Measurements from ENCODE around the gene CCL11. TPM values are rescaled to one million over a fixed set of nuclear protein-coding genes. Genes with fewer than 3 reads are reported as not detected.

CCL11 gene
- polyA plus RNA-seq, 1 of the 3 experiments (the other 2 are of a cell fraction): not detected

- TF ChIP-seq SMC3 (IDR thresholded peaks at IDR 0.05; ENCODE audit: low read depth, low read length) (no peak), JUND (IDR thresholded peaks at IDR 0.05) (peak; percentile 59), USF2 (IDR thresholded peaks at IDR 0.05; ENCODE audit: borderline replicate concordance, low read depth, low read length) (no peak), RCOR1 (IDR thresholded peaks at IDR 0.05; ENCODE audit: low read length) (no peak), CHD2 (IDR thresholded peaks at IDR 0.05; ENCODE audit: low read length, partially characterized antibody) (no peak), RAD21 (IDR thresholded peaks at IDR 0.05; ENCODE audit: low read length) (no peak), TCF12 (IDR thresholded peaks at IDR 0.05) (peak; percentile 78), PBX3 (IDR thresholded peaks at IDR 0.05) (peak; percentile 83), TEAD4 (IDR thresholded peaks at IDR 0.05; ENCODE audit: borderline replicate concordance, insufficient read depth) (peak; percentile 62)
Observed at GRCh38 chr17:34252444-34253138, 33.0 kb upstream of the CCL11 start (continued).

- Histone ChIP-seq H3K79me2 (ENCODE audit: insufficient read depth) (peaks cover 8% of the 10 kb centered on the region; the same call in 1 of the 2 replicates), H3K36me3 (replicated peaks in 1 of 2; ENCODE audit: control insufficient read depth in 1 of 2, insufficient read depth in 2 of 2, low read length in 1 of 2) (peaks cover 0 to 6% of the 10 kb centered on the region in 2 experiments), H3K4me3 (ENCODE audit: low read depth in 2 of 2, low read length in 1 of 2) (no peak overlapping the region), H3K27ac (ENCODE audit: low read depth in 2 of 2, low read length in 1 of 2) (peak overlapping the region; percentile 68 to 98), H3F3A (replicated peaks; ENCODE audit: insufficient read depth) (peaks cover 60% of the 10 kb centered on the region), H3K4me1 (ENCODE audit: control insufficient read depth in 1 of 2, insufficient read depth in 2 of 2, low read depth in 1 of 2, low read length in 1 of 2) (peaks cover 38 to 53% of the 10 kb centered on the region in 2 experiments), H3K9me3 (no peaks in the 10 kb centered on the region), H4K20me1 (ENCODE audit: insufficient read depth) (no peaks in the 10 kb centered on the region), H2AFZ (ENCODE audit: low read depth) (no peak overlapping the region), H3K27me3 (ENCODE audit: insufficient read depth) (no peaks in the 10 kb centered on the region), H3K9me2 (no peaks in the 10 kb centered on the region), H3K4me2 (peak overlapping the region; percentile 89), H3K9ac (peak overlapping the region; percentile 81)
- CTCF ChIA-PET: interaction anchor here (1.6 to 2.4 kb wide), 2 partner anchors 53 to 108 kb away, joined by 4 to 8 read pairs; no protein-coding TSS in a partner anchor
- TF ChIP-seq MEF2A (IDR thresholded peaks at IDR 0.05; ENCODE audit: borderline replicate concordance, low read depth) (0 out of 2 replicates have a peak, but pooled peaks have one; percentile 5), SIN3A (IDR thresholded peaks at IDR 0.05; ENCODE audit: borderline replicate concordance, low read depth, low read length) (no peak), MAX (IDR thresholded peaks at IDR 0.05; ENCODE audit: low read depth) (no peak)
- DNase-seq: no peak
- WGBS (ENCODE audit: low lambda C conversion rate): 16% methylated on average over 3 of the region's 3 CpGs
- POLR2A ChIA-PET: no interaction called here
Observed at GRCh38 chr17:34253139-34253525, 32.4 kb upstream of the CCL11 start.

GRCh38 chr17:34254146-34254545, 31.4 kb upstream of the CCL11 start:
- Histone ChIP-seq H3F3A (replicated peaks; ENCODE audit: insufficient read depth) (peaks cover 55% of the 10 kb centered on the region), H3K4me1 (ENCODE audit: control insufficient read depth in 1 of 2, insufficient read depth in 2 of 2, low read depth in 1 of 2, low read length in 1 of 2) (peaks cover 38 to 46% of the 10 kb centered on the region in 2 experiments), H3K36me3 (replicated peaks in 1 of 2; ENCODE audit: control insufficient read depth in 1 of 2, insufficient read depth in 2 of 2, low read length in 1 of 2) (peaks cover 0 to 6% of the 10 kb centered on the region in 2 experiments), H3K27me3 (ENCODE audit: insufficient read depth) (no peaks in the 10 kb centered on the region), H3K9me2 (no peaks in the 10 kb centered on the region), H3K9me3 (no peaks in the 10 kb centered on the region), H3K9ac (peak overlapping the region; percentile 81), H3K4me3 (ENCODE audit: low read depth in 2 of 2, low read length in 1 of 2) (peak overlapping the region in 1 of 2 experiments; percentile 67; a peak in 3 of 4 replicates), H3K4me2 (peak overlapping the region; percentile 89), H3K27ac (ENCODE audit: low read depth in 2 of 2, low read length in 1 of 2) (peak overlapping the region; percentile 68 to 98), H2AFZ (ENCODE audit: low read depth) (no peak overlapping the region), H3K79me2 (ENCODE audit: insufficient read depth) (peaks cover 8% of the 10 kb centered on the region; the same call in 1 of the 2 replicates), H4K20me1 (ENCODE audit: insufficient read depth) (no peaks in the 10 kb centered on the region)
- DNase-seq: no peak
- no peak for TF ChIP-seq POLR2AphosphoS5 (IDR thresholded peaks at IDR 0.05; ENCODE audit: low read depth, low read length)
- TF ChIP-seq MXI1 (IDR thresholded peaks at IDR 0.05; ENCODE audit: low read depth, low read length): no peak
- peak; percentile 43; the same call in 1 of the 2 replicates for TF ChIP-seq TCF12 (IDR thresholded peaks at IDR 0.05)
- peak; percentile 38; the same call in 1 of the 2 replicates for TF ChIP-seq TEAD4 (IDR thresholded peaks at IDR 0.05; ENCODE audit: borderline replicate concordance, insufficient read depth)
- TF ChIP-seq YY1 (IDR thresholded peaks at IDR 0.05; ENCODE audit: low read depth): peak; percentile 61; the same call in 1 of the 2 replicates
- TF ChIP-seq JUND (IDR thresholded peaks at IDR 0.05): peak; percentile 73
- peak; percentile 48; the same call in 1 of the 2 replicates for TF ChIP-seq RXRA (IDR thresholded peaks at IDR 0.05; ENCODE audit: borderline replicate concordance, low read depth)
- peak; percentile 22; the same call in 1 of the 2 replicates for TF ChIP-seq ELF1 (IDR thresholded peaks at IDR 0.05)
- TF ChIP-seq MEF2A (IDR thresholded peaks at IDR 0.05; ENCODE audit: borderline replicate concordance, low read depth): no peak
- TF ChIP-seq TAF1 (IDR thresholded peaks at IDR 0.05; ENCODE audit: borderline replicate concordance, low read depth, low read length): no peak
- TF ChIP-seq FOSL2 (IDR thresholded peaks at IDR 0.05; ENCODE audit: borderline replicate concordance, low read depth): peak; percentile 67; the same call in 1 of the 2 replicates
- TF ChIP-seq PBX3 (IDR thresholded peaks at IDR 0.05): peak; percentile 59
- 0 out of 2 replicates have a peak, but pooled peaks have one; percentile 5 for TF ChIP-seq MAX (IDR thresholded peaks at IDR 0.05; ENCODE audit: low read depth)
- TF ChIP-seq NFIC (IDR thresholded peaks at IDR 0.05; ENCODE audit: borderline replicate concordance): peak; percentile 13; the same call in 1 of the 2 replicates
- ChIA-PET POLR2A (no interaction called here), CTCF (interaction anchor here (2.4 kb wide), 1 partner anchor 107 kb away, joined by 8 read pairs; no protein-coding TSS in a partner anchor)
- 23% methylated on average over 3 of the region's 3 CpGs for WGBS (ENCODE audit: low lambda C conversion rate)

Data from SK-N-SH (cell line).